AG04449 (cell line): Measurements from ENCODE around the gene THRB.

ENCODE experiments used
- CTCF ChIA-PET: fragments of 350-600 bp; formaldehyde crosslinking; extraction: SDS; loops from one replicate; lab custom pipeline; 2021; ENCODE audit warnings: antibody characterized with exemption; lab: Yijun Ruan, JAX
- POLR2A ChIA-PET: fragments of 400-600, 350-600 bp; formaldehyde crosslinking; extraction: SDS; loops from one replicate; lab custom pipeline; 2020; ENCODE audit warnings: antibody characterized with exemption, inconsistent platforms; lab: Yijun Ruan, JAX
- DNase-seq: peaks from one replicate; pipeline ENCODE4 v3.0.0-alpha.2; 2010; ENCODE audit warnings: low read depth, low spot score
- H3K4me3 ChIP-seq: 2 replicates; pipeline ENCODE4 v1.5.1; 2011; ENCODE audit warnings: low read depth, mild to moderate bottlenecking, control low read depth, low read length
- CTCF ChIP-seq: IDR thresholded peaks from one replicate; pipeline ENCODE4 v1.5.1; 2011; ENCODE audit warnings: mild to moderate bottlenecking, moderate library complexity, low read length, control low read depth, inconsistent platforms; ENCODE audit not compliant: insufficient read depth; ENCODE audit errors: missing control alignments

Gene THRB

DNA sequence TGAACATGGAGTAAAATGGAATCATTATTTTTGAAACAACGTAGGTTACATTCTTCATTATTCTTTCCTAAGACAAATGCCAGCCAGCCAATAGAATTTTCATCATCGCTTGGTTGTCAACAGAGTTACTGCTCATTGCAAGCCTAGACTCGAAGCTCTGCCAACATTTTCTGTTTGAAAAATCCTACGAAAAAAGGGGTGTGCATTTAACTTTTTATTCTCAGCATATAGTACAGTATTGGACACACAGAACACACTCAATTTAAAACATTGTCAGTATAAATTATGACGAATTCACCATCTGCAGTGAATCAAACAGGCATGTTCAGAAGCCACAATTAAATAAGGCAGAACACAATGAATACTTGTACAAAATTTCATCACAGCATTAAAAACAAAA lies 317.4 kb downstream of the THRB start:
- no peak for TF ChIP-seq CTCF
- POLR2A ChIA-PET = no interaction called here

DNA sequence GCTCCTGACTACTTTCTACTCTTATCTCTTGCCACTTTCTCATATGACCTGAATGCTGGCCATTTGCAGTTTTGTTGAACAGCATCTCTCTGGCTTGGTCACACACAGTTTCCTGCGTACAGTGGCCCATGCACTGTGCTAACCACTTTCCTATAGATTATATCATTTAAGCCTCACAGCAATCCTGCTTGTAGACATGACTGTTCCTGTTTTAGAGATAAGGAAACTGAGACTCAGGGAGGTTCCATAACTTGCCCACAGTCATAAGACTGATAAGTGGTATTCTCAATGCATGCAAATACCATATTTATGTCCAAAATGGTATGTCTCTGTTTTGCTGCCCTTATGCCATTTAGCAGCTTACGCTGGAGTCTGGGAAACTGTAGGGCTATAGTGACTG lies 320.0 kb downstream of the THRB start:
- no peak for TF ChIP-seq CTCF
- no peak for DNase-seq
- no peak overlapping the region for H3K4me3 ChIP-seq
- CTCF ChIA-PET = interaction anchor here (3.2 kb wide), 1 partner anchor 12 kb away, joined by 15 read pairs; no protein-coding TSS in a partner anchor
- POLR2A ChIA-PET = no interaction called here

More for the DNA sequence above, 317.4 kb downstream of the THRB start:
- CTCF ChIA-PET = interaction anchor here (1.4 kb wide), 1 partner anchor 9 kb away, joined by 7 read pairs; no protein-coding TSS in a partner anchor
- DNase-seq = no peak
- H3K4me3 ChIP-seq = no peak overlapping the region

- H3K4me3 ChIP-seq = no peak overlapping the region
- no peak for TF ChIP-seq CTCF
- ChIA-PET POLR2A (no interaction called here), CTCF (interaction anchor here (0.9 to 1.9 kb wide), 2 partner anchors 10 to 18 kb away, joined by 3 to 7 read pairs; no protein-coding TSS in a partner anchor)
- no peak for DNase-seq
Observed at GRCh38 chr3:24168977-24169376, 325.7 kb downstream of the THRB start.

DNA sequence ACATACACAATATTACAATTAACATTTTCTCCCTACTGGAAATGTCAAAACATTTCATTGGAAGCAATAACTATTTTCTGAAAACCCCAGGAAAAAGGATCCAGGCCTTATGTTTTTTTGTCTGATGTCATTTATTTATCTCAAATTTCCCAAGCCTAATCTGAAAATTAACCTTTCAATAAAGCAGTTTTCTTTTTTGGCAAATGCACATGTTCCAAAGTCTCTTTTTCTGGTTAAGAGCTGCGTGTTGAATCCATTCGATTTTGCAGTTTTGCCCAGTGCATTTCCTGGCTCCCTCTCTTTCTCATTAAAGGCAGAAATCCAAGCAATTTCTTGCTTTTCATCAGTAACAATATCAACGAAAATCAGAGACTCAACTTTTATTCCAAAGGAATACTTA lies 327.2 kb downstream of the THRB start:
- no peak overlapping the region for H3K4me3 ChIP-seq
- DNase-seq = no peak
- ChIA-PET CTCF (interaction anchor here (1.9 kb wide), 1 partner anchor 19 kb away, joined by 7 read pairs; no protein-coding TSS in a partner anchor), POLR2A (no interaction called here)
- TF ChIP-seq CTCF = no peak

DNA sequence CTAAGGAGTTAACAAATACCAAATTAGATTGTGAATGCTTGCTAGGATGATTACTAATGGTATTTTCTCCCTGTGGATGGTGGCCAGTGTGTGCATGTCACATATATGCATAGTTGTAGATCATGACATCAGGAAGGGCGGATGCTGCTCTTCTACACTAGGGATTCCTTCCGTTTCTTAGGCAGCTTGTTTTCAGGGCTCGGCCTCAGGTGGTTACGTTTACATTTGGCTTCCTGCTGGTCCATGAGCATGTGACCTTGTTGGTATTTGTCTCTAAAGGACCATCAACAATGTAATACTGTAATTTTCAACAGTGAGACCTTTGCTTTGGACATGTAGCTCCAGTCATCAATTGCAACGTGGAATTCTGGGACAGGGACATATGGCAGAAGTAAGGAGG lies 328.1 kb downstream of the THRB start:
- no peak for TF ChIP-seq CTCF
- ChIA-PET POLR2A (no interaction called here), CTCF (no interaction called here)
- no peak overlapping the region for H3K4me3 ChIP-seq
- no peak for DNase-seq

GRCh38 chr3:24165603-24165982 lies 329.1 kb downstream of the THRB start:
- ChIA-PET CTCF (no interaction called here), POLR2A (no interaction called here)
- no peak for DNase-seq
- no peak overlapping the region for H3K4me3 ChIP-seq
- no peak for TF ChIP-seq CTCF
